ENCODE measurements around the gene MYO18B.
A peak's percentile ranks its signal among the peaks of the same experiment; 100 is the strongest.
"Not testable (repeated sequence)": the region's sequence is repeated elsewhere in the genome, so short reads cannot be mapped to it uniquely, and the experiment has no call there.

Gene MYO18B

GRCh38 chr22:25741692-25742626, at the start of gene MYO18B:
MYO18B (plus strand) TSS chr22:25742188; CDS start chr22:25761093, 18,905 bp downstream.
- DNase-seq (ENCODE audit: extremely low spot score, insufficient read length, low read depth) (no peak), FAIRE-seq (no peak)

GRCh38 chr22:25692397-25693267, 49.4 kb upstream of the MYO18B start:
- FAIRE-seq (no peak), DNase-seq (ENCODE audit: extremely low spot score, insufficient read length, low read depth) (no peak)

- DNase-seq (ENCODE audit: extremely low spot score, insufficient read length, low read depth) (no peak), FAIRE-seq (no peak)
Measured at GRCh38 chr22:25693268-25693565, 48.8 kb upstream of the MYO18B start.

GRCh38 chr22:25694196-25694907, 47.6 kb upstream of the MYO18B start:
- DNase-seq (ENCODE audit: extremely low spot score, insufficient read length, low read depth) (no peak), FAIRE-seq (no peak)

GRCh38 chr22:25695146-25695545, 46.8 kb upstream of the MYO18B start:
- no peak for DNase-seq (ENCODE audit: extremely low spot score, insufficient read length, low read depth)
- no peak for FAIRE-seq

GRCh38 chr22:25696763-25697162, 45.2 kb upstream of the MYO18B start:
- FAIRE-seq (no peak), DNase-seq (ENCODE audit: extremely low spot score, insufficient read length, low read depth) (no peak)

GRCh38 chr22:25697181-25697664, 44.8 kb upstream of the MYO18B start:
- FAIRE-seq (no peak), DNase-seq (ENCODE audit: extremely low spot score, insufficient read length, low read depth) (no peak)

- no peak for DNase-seq (ENCODE audit: extremely low spot score, insufficient read length, low read depth)
- no peak for FAIRE-seq
Measured at GRCh38 chr22:25697978-25698377, 44.0 kb upstream of the MYO18B start.

GRCh38 chr22:25698461-25698860, 43.5 kb upstream of the MYO18B start:
- FAIRE-seq (no peak), DNase-seq (ENCODE audit: extremely low spot score, insufficient read length, low read depth) (no peak)

GRCh38 chr22:25698978-25699377, 43.0 kb upstream of the MYO18B start:
- no peak for FAIRE-seq
- no peak for DNase-seq (ENCODE audit: extremely low spot score, insufficient read length, low read depth)

- no peak for FAIRE-seq
- no peak for DNase-seq (ENCODE audit: extremely low spot score, insufficient read length, low read depth)
Measured at GRCh38 chr22:25701056-25701780, 40.8 kb upstream of the MYO18B start.

- FAIRE-seq (peak; percentile 73), DNase-seq (ENCODE audit: extremely low spot score, insufficient read length, low read depth) (no peak)
Measured at GRCh38 chr22:25702040-25702439, 39.9 kb upstream of the MYO18B start.

- peak; percentile 89 for FAIRE-seq
- DNase-seq (ENCODE audit: extremely low spot score, insufficient read length, low read depth): no peak
Measured at GRCh38 chr22:25702571-25703167, 39.3 kb upstream of the MYO18B start.

- no peak for DNase-seq (ENCODE audit: extremely low spot score, insufficient read length, low read depth)
Measured at GRCh38 chr22:25704701-25705100, 37.3 kb upstream of the MYO18B start.

GRCh38 chr22:25706197-25706596, 35.8 kb upstream of the MYO18B start:
- no peak for DNase-seq (ENCODE audit: extremely low spot score, insufficient read length, low read depth)
- FAIRE-seq: no peak

More at GRCh38 chr22:25704701-25705100, 37.3 kb upstream of the MYO18B start:
- peak; percentile 33 for FAIRE-seq

GRCh38 chr22:25708430-25708829, 33.6 kb upstream of the MYO18B start:
- FAIRE-seq; DNase-seq (ENCODE audit: extremely low spot score, insufficient read length, low read depth): not testable (repeated sequence)

GRCh38 chr22:25709758-25710157, 32.2 kb upstream of the MYO18B start:
- FAIRE-seq (peak; percentile 70), DNase-seq (ENCODE audit: extremely low spot score, insufficient read length, low read depth) (no peak)

- FAIRE-seq (no peak), DNase-seq (ENCODE audit: extremely low spot score, insufficient read length, low read depth) (no peak)
Measured at GRCh38 chr22:25710501-25710900, 31.5 kb upstream of the MYO18B start.

GRCh38 chr22:25711491-25711890, 30.5 kb upstream of the MYO18B start:
- DNase-seq (ENCODE audit: extremely low spot score, insufficient read length, low read depth): no peak

More at GRCh38 chr22:25711491-25711890, 30.5 kb upstream of the MYO18B start:
- FAIRE-seq: no peak

Data from GM18507 (cell line).